IPS-15b (cell line): Measurements from ENCODE around the gene AASS.
"Not testable (repeated sequence)": the region's sequence is repeated elsewhere in the genome, so short reads cannot be mapped to it uniquely, and the experiment has no call there.

Source experiments
- H3K27me3 ChIP-seq: one replicate; pipeline ENCODE4 v1.6.1; 2013; ENCODE audit warnings: low read length; ENCODE audit not compliant: control insufficient read depth, insufficient read depth
- H3K36me3 ChIP-seq: one replicate; pipeline ENCODE4 v1.6.1; 2013; ENCODE audit warnings: low read length; ENCODE audit not compliant: control insufficient read depth, insufficient read depth
- H3K4me1 ChIP-seq: one replicate; pipeline ENCODE4 v1.6.1; 2013; ENCODE audit warnings: mild to moderate bottlenecking, low read length; ENCODE audit not compliant: control insufficient read depth, insufficient read depth
- H3K4me3 ChIP-seq: one replicate; pipeline ENCODE4 v1.5.1; 2013; ENCODE audit warnings: low read depth, low read length
- H3K9ac ChIP-seq: one replicate; pipeline ENCODE4 v1.6.1; 2013; ENCODE audit warnings: low read depth, mild to moderate bottlenecking, low read length
- H3K9me3 ChIP-seq: one replicate; pipeline ENCODE4 v1.6.1; 2013; ENCODE audit warnings: mild to moderate bottlenecking, low read length; ENCODE audit not compliant: control insufficient read depth, insufficient read depth

Gene AASS

GRCh38 chr7:122145937-122146645, 2.0 kb upstream of the AASS start:
- no peaks in the 10 kb centered on the region for H3K27me3 ChIP-seq
- no peaks in the 10 kb centered on the region for H3K36me3 ChIP-seq
- no peak overlapping the region for H3K4me3 ChIP-seq
- no peaks in the 10 kb centered on the region for H3K9me3 ChIP-seq
- H3K4me1 ChIP-seq: peaks cover 31% of the 10 kb centered on the region
- peak overlapping the region; percentile 39 for H3K9ac ChIP-seq

GRCh38 chr7:122143376-122143750, 686 bp downstream of the AASS start:
- Histone ChIP-seq H3K36me3 (no peaks in the 10 kb centered on the region), H3K4me1 (peaks cover 18% of the 10 kb centered on the region), H3K27me3 (no peaks in the 10 kb centered on the region), H3K4me3 (peak overlapping the region; percentile 95), H3K9me3 (no peaks in the 10 kb centered on the region), H3K9ac (peak overlapping the region; percentile 93)

GRCh38 chr7:122140918-122141317, 3.1 kb downstream of the AASS start:
- no peak overlapping the region for H3K9ac ChIP-seq
- H3K27me3 ChIP-seq: no peaks in the 10 kb centered on the region
- H3K4me3 ChIP-seq: peak overlapping the region; percentile 95

GRCh38 chr7:122137251-122138077, 6.6 kb downstream of the AASS start:
- H3K4me1 ChIP-seq: peaks cover 16% of the 10 kb centered on the region
- H3K4me3 ChIP-seq: peak overlapping the region; percentile 10
- H3K9me3 ChIP-seq: no peaks in the 10 kb centered on the region
- peaks cover 12% of the 10 kb centered on the region for H3K36me3 ChIP-seq
- no peaks in the 10 kb centered on the region for H3K27me3 ChIP-seq
- H3K9ac ChIP-seq: peak overlapping the region; percentile 1

More at GRCh38 chr7:122140918-122141317, 3.1 kb downstream of the AASS start:
- H3K9me3 ChIP-seq: no peaks in the 10 kb centered on the region
- H3K4me1 ChIP-seq: peaks cover 22% of the 10 kb centered on the region
- no peaks in the 10 kb centered on the region for H3K36me3 ChIP-seq

- H3K36me3 ChIP-seq: peaks cover 14% of the 10 kb centered on the region
- H3K27me3 ChIP-seq: no peaks in the 10 kb centered on the region
- no peaks in the 10 kb centered on the region for H3K9me3 ChIP-seq
- H3K4me3 ChIP-seq: no peak overlapping the region
- H3K4me1 ChIP-seq: peaks cover 16% of the 10 kb centered on the region
- H3K9ac ChIP-seq: peak overlapping the region; percentile 1
Measured at GRCh38 chr7:122136639-122137245, 7.3 kb downstream of the AASS start.

- Histone ChIP-seq H3K4me1 (peaks cover 16% of the 10 kb centered on the region), H3K27me3 (no peaks in the 10 kb centered on the region), H3K9me3 (no peaks in the 10 kb centered on the region), H3K4me3 (no peak overlapping the region), H3K36me3 (peaks cover 14% of the 10 kb centered on the region), H3K9ac (no peak overlapping the region)
Measured at GRCh38 chr7:122136078-122136477, 8.0 kb downstream of the AASS start.

- Histone ChIP-seq H3K9me3 (no peaks in the 10 kb centered on the region), H3K36me3 (peaks cover 16% of the 10 kb centered on the region), H3K9ac (no peak overlapping the region), H3K4me3 (no peak overlapping the region), H3K27me3 (no peaks in the 10 kb centered on the region), H3K4me1 (peaks cover 16% of the 10 kb centered on the region)
Measured at GRCh38 chr7:122135275-122135674, 8.8 kb downstream of the AASS start.

- not testable (repeated sequence) for H3K27me3 ChIP-seq, H3K9ac ChIP-seq, H3K9me3 ChIP-seq, H3K4me3 ChIP-seq
- Histone ChIP-seq H3K4me1 (peaks cover 16% of the 10 kb centered on the region), H3K36me3 (peaks cover 17% of the 10 kb centered on the region)
Measured at GRCh38 chr7:122134793-122135192, 9.3 kb downstream of the AASS start.

- Histone ChIP-seq H3K36me3 (peaks cover 17% of the 10 kb centered on the region), H3K4me3 (no peak overlapping the region), H3K4me1 (peaks cover 16% of the 10 kb centered on the region), H3K9me3 (no peaks in the 10 kb centered on the region), H3K27me3 (no peaks in the 10 kb centered on the region), H3K9ac (no peak overlapping the region)
Measured at GRCh38 chr7:122133477-122133876, 10.6 kb downstream of the AASS start.

GRCh38 chr7:122132341-122132740, 11.7 kb downstream of the AASS start:
- peaks cover 23% of the 10 kb centered on the region for H3K36me3 ChIP-seq

GRCh38 chr7:122123746-122124145, 20.3 kb downstream of the AASS start:
- Histone ChIP-seq H3K4me1 (peaks cover 6% of the 10 kb centered on the region), H3K9me3 (no peaks in the 10 kb centered on the region), H3K4me3 (no peak overlapping the region), H3K36me3 (peaks cover 33% of the 10 kb centered on the region), H3K9ac (no peak overlapping the region), H3K27me3 (no peaks in the 10 kb centered on the region)

More at GRCh38 chr7:122132341-122132740, 11.7 kb downstream of the AASS start:
- Histone ChIP-seq H3K4me1 (peaks cover 14% of the 10 kb centered on the region), H3K9me3 (no peaks in the 10 kb centered on the region), H3K4me3 (no peak overlapping the region), H3K27me3 (no peaks in the 10 kb centered on the region), H3K9ac (no peak overlapping the region)
